K562 (cell line): ENCODE data around the gene IRF2BP2. TPM values are rescaled to one million over a fixed set of nuclear protein-coding genes. Genes with fewer than 3 reads are reported as not detected.
A peak's percentile ranks its signal among the peaks of the same experiment; 100 is the strongest.

Experiments used
- BRD9 ChIP-seq: fragments of 450-650 bp; IDR thresholded peaks from 2 replicates; pipeline ENCODE4 v1.6.1; 2018; ENCODE audit warnings: low read depth; ENCODE audit not compliant: partially characterized antibody
- CBFA2T2 ChIP-seq: fragments of 450-650 bp; conservative IDR thresholded peaks from 2 replicates; pipeline ENCODE4 v1.6.1; 2017; ENCODE audit warnings: mild to moderate bottlenecking
- CEBPB ChIP-seq: fragments of 450-650 bp; IDR thresholded peaks from 2 replicates; pipeline ENCODE4 v1.6.1; 2016; ENCODE audit warnings: missing genetic modification characterization, missing compliant biosample characterization
- CEBPG ChIP-seq, 3 experiments: fragments of 200-800 bp in 1 of 3; sonication (Bioruptor generic) in 1 of 3; sonication (generic) in 1 of 3; formaldehyde crosslinking in 1 of 3; IDR thresholded peaks in 2 of 3; conservative IDR thresholded peaks in 1 of 3; 2 replicates each; pipeline versions ENCODE4 v1.6.1 to v1.8.0; 2016 to 2022; ENCODE audit warnings: missing compliant biosample characterization in 2 of 3, missing genetic modification characterization in 2 of 3, mild to moderate bottlenecking in 1 of 3, missing genetic modification reagents in 1 of 3
- ILK ChIP-seq: fragments of 450-650 bp; IDR thresholded peaks from 2 replicates; pipeline ENCODE4 v1.6.1; 2016; ENCODE audit warnings: missing genetic modification characterization, low read depth, mild to moderate bottlenecking, missing compliant biosample characterization, moderate library complexity, borderline replicate concordance
- L3MBTL2 ChIP-seq: fragments of 450-650 bp; IDR thresholded peaks from 2 replicates; pipeline ENCODE4 v1.6.1; 2016; ENCODE audit warnings: mild to moderate bottlenecking, moderate library complexity
- NEUROD1 ChIP-seq: fragments of 150-350 bp; IDR thresholded peaks from 2 replicates; pipeline ENCODE4 v1.6.1; 2014; ENCODE audit warnings: borderline replicate concordance, low read length, low read depth; ENCODE audit not compliant: partially characterized antibody
- PTTG1 ChIP-seq: fragments of 450-650 bp; IDR thresholded peaks from 2 replicates; pipeline ENCODE4 v1.6.1; 2016; ENCODE audit warnings: low read depth, mild to moderate bottlenecking, missing genetic modification characterization, missing compliant biosample characterization
- SAFB ChIP-seq: fragments of 200-400 bp; formaldehyde crosslinking; IDR thresholded peaks from 2 replicates; pipeline ENCODE4 v1.6.1; 2017; ENCODE audit warnings: low read depth, low read length, borderline replicate concordance
- SMAD3 ChIP-seq: fragments of 450-650 bp; formaldehyde crosslinking; conservative IDR thresholded peaks from 2 replicates; pipeline ENCODE4 v1.4.0; 2020; ENCODE audit warnings: mild to moderate bottlenecking
- YY1 ChIP-seq, 3 experiments: IDR thresholded peaks; 2 replicates each; pipeline ENCODE4 v1.6.1; 2011; ENCODE audit warnings: low read length in 2 of 3, mild to moderate bottlenecking in 2 of 3, moderate library complexity in 2 of 3, borderline replicate concordance in 1 of 3, control low read depth in 1 of 3, low read depth in 1 of 3; ENCODE audit not compliant: insufficient read depth in 3 of 3, insufficient replicate concordance in 2 of 3, control insufficient read depth in 1 of 3, insufficient read length in 1 of 3; ENCODE audit errors: extremely low read depth in 1 of 3
- polyA plus RNA-seq, 8 experiments: library from polyadenylated mRNA; depleted of rRNA in 4 of 8; stranded (reverse) in 5 of 8; unstranded in 3 of 8; fragments of >200 nt; fragmentation: Nextera tagmentation in 2 of 8; fragmentation: Illumina TruSeq in 1 of 8; extraction: Ambion mirVana in 2 of 8; extraction: Trizol in 1 of 8; gene quantifications; 2 replicates each; pipeline versions ENCODE4 v1.2.1 to v1.2.3, GENCODE V29; 2011 to 2014; ENCODE audit warnings: inconsistent platforms in 1 of 8, missing spikeins in 1 of 8
- total RNA-seq, 7 experiments: library from RNA; depleted of rRNA in 6 of 7; stranded (reverse); fragments of >200 nt in 6 of 7; fragmentation: Illumina TruSeq in 2 of 7; extraction: Trizol in 2 of 7; gene quantifications; 2 replicates each; pipeline versions ENCODE4 v1.2.1 to v1.2.3, GENCODE V29; 2011 to 2021; ENCODE audit warnings: low replicate concordance in 1 of 7
- TF ChIP-seq, protein P1 (sequence below): fragments of 450-650 bp; formaldehyde crosslinking; IDR thresholded peaks from 2 replicates; pipeline ENCODE4 v1.4.0; 2020; ENCODE audit warnings: mild to moderate bottlenecking, mixed read lengths
- TF ChIP-seq, protein P2 (sequence below): fragments of 450-650 bp; conservative IDR thresholded peaks from 2 replicates; pipeline ENCODE4 v1.6.1; 2016; ENCODE audit warnings: missing genetic modification characterization, low read depth, mild to moderate bottlenecking, control low read depth, missing compliant biosample characterization
- TF ChIP-seq, protein P3 (sequence below), 2 experiments: fragments of 200-800 bp in 1 of 2; sonication (Bioruptor generic) in 1 of 2; sonication (generic) in 1 of 2; formaldehyde crosslinking in 1 of 2; IDR thresholded peaks in 1 of 2; conservative IDR thresholded peaks in 1 of 2; 2 replicates each; pipeline versions ENCODE4 v1.5.0 to v1.6.1; 2016 to 2020; ENCODE audit warnings: missing compliant biosample characterization in 1 of 2, missing genetic modification characterization in 1 of 2, missing genetic modification reagents in 1 of 2
- TF ChIP-seq, protein P4 (sequence below): fragments of 450-650 bp; formaldehyde crosslinking; IDR thresholded peaks from 2 replicates; pipeline ENCODE4 v1.4.0; 2020; ENCODE audit warnings: mild to moderate bottlenecking, moderate library complexity

The IRF2BP2 gene
- total and polyA plus RNA-seq, 9 of the 15 experiments (the other 6 are each of a cell fraction or from before 2014, with no cell fraction given), result 7.7 to 68.6 (median 22.1) TPM

GRCh38 chr1:234605983-234606783 lies 3.8 kb downstream of the IRF2BP2 start (continued):
- TF ChIP-seq YY1 (IDR thresholded peaks at IDR 0.05; ENCODE audit: borderline replicate concordance in 1 of 3, control insufficient read depth in 1 of 3, extremely low read depth in 1 of 3, insufficient read depth in 3 of 3, insufficient read length in 1 of 3, insufficient replicate concordance in 2 of 3, low read depth in 1 of 3, low read length in 2 of 3) (peak in 1 of 3 experiments; percentile 7), PTTG1 (peak; percentile 33; the same call in 1 of the 2 replicates), CBFA2T2 (peak; percentile 33), NEUROD1 (no peak), CEBPB (tag) (peak; percentile 28; the same call in 1 of the 2 replicates), BRD9 (peak; percentile 46), SAFB (no peak), SMAD3 (CRISPR knock-in tag) (0 out of 2 replicates have a peak, but pooled peaks have one; percentile 42), L3MBTL2 (peak; percentile 32; the same call in 1 of the 2 replicates), CEBPG (CRISPR knock-in tag; IDR thresholded peaks at IDR 0.05) (no peak), CEBPG (tag; conservative IDR thresholded peaks at IDR 0.05 in 1 of 2, IDR thresholded peaks at IDR 0.05 in 1 of 2) (peak in 1 of 2 experiments; percentile 45; a peak in 1 of 4 replicates), ILK (tag) (no peak)
- TF ChIP-seq, protein P1, sequence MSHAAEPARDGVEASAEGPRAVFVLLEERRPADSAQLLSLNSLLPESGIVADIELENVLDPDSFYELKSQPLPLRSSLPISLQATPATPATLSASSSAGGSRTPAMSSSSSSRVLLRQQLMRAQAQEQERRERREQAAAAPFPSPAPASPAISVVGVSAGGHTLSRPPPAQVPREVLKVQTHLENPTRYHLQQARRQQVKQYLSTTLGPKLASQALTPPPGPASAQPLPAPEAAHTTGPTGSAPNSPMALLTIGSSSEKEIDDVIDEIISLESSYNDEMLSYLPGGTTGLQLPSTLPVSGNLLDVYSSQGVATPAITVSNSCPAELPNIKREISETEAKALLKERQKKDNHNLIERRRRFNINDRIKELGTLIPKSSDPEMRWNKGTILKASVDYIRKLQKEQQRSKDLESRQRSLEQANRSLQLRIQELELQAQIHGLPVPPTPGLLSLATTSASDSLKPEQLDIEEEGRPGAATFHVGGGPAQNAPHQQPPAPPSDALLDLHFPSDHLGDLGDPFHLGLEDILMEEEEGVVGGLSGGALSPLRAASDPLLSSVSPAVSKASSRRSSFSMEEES (CRISPR knock-in tag), result peak; percentile 49
- TF ChIP-seq, protein P2, sequence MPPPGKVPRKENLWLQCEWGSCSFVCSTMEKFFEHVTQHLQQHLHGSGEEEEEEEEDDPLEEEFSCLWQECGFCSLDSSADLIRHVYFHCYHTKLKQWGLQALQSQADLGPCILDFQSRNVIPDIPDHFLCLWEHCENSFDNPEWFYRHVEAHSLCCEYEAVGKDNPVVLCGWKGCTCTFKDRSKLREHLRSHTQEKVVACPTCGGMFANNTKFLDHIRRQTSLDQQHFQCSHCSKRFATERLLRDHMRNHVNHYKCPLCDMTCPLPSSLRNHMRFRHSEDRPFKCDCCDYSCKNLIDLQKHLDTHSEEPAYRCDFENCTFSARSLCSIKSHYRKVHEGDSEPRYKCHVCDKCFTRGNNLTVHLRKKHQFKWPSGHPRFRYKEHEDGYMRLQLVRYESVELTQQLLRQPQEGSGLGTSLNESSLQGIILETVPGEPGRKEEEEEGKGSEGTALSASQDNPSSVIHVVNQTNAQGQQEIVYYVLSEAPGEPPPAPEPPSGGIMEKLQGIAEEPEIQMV, result no peak
- TF ChIP-seq, protein P3, sequence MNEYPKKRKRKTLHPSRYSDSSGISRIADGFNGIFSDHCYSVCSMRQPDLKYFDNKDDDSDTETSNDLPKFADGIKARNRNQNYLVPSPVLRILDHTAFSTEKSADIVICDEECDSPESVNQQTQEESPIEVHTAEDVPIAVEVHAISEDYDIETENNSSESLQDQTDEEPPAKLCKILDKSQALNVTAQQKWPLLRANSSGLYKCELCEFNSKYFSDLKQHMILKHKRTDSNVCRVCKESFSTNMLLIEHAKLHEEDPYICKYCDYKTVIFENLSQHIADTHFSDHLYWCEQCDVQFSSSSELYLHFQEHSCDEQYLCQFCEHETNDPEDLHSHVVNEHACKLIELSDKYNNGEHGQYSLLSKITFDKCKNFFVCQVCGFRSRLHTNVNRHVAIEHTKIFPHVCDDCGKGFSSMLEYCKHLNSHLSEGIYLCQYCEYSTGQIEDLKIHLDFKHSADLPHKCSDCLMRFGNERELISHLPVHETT (CRISPR knock-in tag; conservative IDR thresholded peaks at IDR 0.05 in 1 of 2, IDR thresholded peaks at IDR 0.05 in 1 of 2), result peak in 1 of 2 experiments; percentile 29; a peak in 1 of 4 replicates
- TF ChIP-seq, protein P4, sequence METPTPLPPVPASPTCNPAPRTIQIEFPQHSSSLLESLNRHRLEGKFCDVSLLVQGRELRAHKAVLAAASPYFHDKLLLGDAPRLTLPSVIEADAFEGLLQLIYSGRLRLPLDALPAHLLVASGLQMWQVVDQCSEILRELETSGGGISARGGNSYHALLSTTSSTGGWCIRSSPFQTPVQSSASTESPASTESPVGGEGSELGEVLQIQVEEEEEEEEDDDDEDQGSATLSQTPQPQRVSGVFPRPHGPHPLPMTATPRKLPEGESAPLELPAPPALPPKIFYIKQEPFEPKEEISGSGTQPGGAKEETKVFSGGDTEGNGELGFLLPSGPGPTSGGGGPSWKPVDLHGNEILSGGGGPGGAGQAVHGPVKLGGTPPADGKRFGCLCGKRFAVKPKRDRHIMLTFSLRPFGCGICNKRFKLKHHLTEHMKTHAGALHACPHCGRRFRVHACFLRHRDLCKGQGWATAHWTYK (CRISPR knock-in tag), result 0 out of 2 replicates have a peak, but pooled peaks have one; percentile 10
